GM13976 (cell line): Measurements from ENCODE around the gene HCCS.

ENCODE experiments used
- DNase-seq: peaks from one replicate; pipeline ENCODE4 v3.0.0; 2012; ENCODE audit warnings: low spot score
- CTCF ChIP-seq: IDR thresholded peaks from 2 replicates; pipeline ENCODE4 v1.5.1; 2012; ENCODE audit warnings: borderline replicate concordance, mild to moderate bottlenecking; ENCODE audit not compliant: insufficient read depth; ENCODE audit errors: extremely low read depth, missing control alignments, control extremely low read depth
- in situ Hi-C: fragments of 300-500 bp; cut with MboI; formaldehyde crosslinking; loops from one replicate; pipeline ENCODE4 v1.12.0; 2022; ENCODE audit warnings: low sequenced_read_pairs, mixed read lengths, inconsistent platforms; ENCODE audit not compliant: unreplicated experiment

The HCCS gene

GRCh38 chrX:11111037-11111851, at the start of gene HCCS:
HCCS (plus strand) TSS chrX:11111332; CDS start chrX:11112061, 729 bp downstream.
- no peak for TF ChIP-seq CTCF
- DNase-seq: peak; percentile 82
- in situ Hi-C loops: no loop called here

- TF ChIP-seq CTCF: no peak
- in situ Hi-C loops: no loop called here
Observed at GRCh38 chrX:11064276-11064675, 46.9 kb upstream of the HCCS start.

GRCh38 chrX:11064851-11065600, 46.1 kb upstream of the HCCS start:
- DNase-seq: no peak
- no peak for TF ChIP-seq CTCF
- in situ Hi-C loops: no loop called here

More at GRCh38 chrX:11064276-11064675, 46.9 kb upstream of the HCCS start:
- no peak for DNase-seq

- in situ Hi-C loops: no loop called here
- TF ChIP-seq CTCF: no peak
Observed at GRCh38 chrX:11066812-11067211, 44.3 kb upstream of the HCCS start.

GRCh38 chrX:11073381-11073780, 37.8 kb upstream of the HCCS start:
- no peak for DNase-seq
- TF ChIP-seq CTCF: no peak
- in situ Hi-C loops: no loop called here

More at GRCh38 chrX:11066812-11067211, 44.3 kb upstream of the HCCS start:
- no peak for DNase-seq

DNA sequence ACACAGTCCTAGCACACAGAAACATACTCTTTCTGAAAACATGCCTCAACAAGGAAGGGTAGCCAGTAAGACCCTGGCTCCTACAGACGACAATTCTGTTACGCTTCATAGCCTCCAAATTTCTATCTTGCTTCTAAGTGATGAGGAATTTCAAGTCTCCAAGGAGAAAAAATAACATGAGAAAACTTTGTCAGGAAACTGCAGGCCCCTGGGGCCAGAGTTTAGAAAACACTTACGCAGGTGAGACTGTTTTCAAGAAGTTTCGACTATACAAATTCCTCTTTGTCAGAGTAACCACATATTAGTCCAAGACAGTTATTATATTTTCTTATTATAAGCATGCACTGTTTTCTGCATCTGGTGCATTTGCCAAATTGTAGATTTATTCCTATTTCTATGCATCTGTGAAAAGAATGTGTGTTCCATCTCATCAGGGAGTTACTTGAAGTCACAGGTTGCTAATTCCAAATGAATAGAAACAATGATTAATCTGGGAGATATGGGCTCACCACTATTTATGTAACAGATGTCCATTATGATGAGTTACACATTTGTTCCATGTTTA, 30.3 kb upstream of the HCCS start:
- TF ChIP-seq CTCF: no peak
- in situ Hi-C loops: no loop called here
- no peak for DNase-seq
